MM.1S (cell line): Measurements from ENCODE around the gene MFSD6.

Source experiments
- DNase-seq: peaks from one replicate; pipeline ENCODE4 v3.0.0-alpha.2; 2015
- H2AFZ ChIP-seq: fragments of 300-600 bp; sonication (generic); 2 replicates; pipeline ENCODE4 v1.6.0; 2016; ENCODE audit warnings: antibody characterized with exemption, low read length
- H3F3A ChIP-seq: fragments of 300-600 bp; sonication (generic); 2 replicates; pipeline ENCODE4 v1.6.1; 2016; ENCODE audit warnings: mild to moderate bottlenecking, antibody characterized with exemption, low read length, moderate library complexity, mixed read lengths; ENCODE audit not compliant: insufficient read depth
- H3K27ac ChIP-seq: fragments of 300-600 bp; sonication (generic); 2 replicates; pipeline ENCODE4 v1.5.1; 2016; ENCODE audit warnings: mild to moderate bottlenecking, low read length
- H3K27me3 ChIP-seq: fragments of 300-600 bp; sonication (generic); replicated peaks from 2 replicates; pipeline ENCODE4 v1.6.0; 2016; ENCODE audit warnings: low read length; ENCODE audit not compliant: insufficient read depth
- H3K36me3 ChIP-seq: fragments of 300-600 bp; sonication (generic); replicated peaks from 2 replicates; pipeline ENCODE4 v1.6.1; 2016; ENCODE audit warnings: mild to moderate bottlenecking, low read length, mixed read lengths; ENCODE audit not compliant: insufficient read depth
- H3K4me1 ChIP-seq: fragments of 300-600 bp; sonication (generic); 2 replicates; pipeline ENCODE4 v1.6.1; 2016; ENCODE audit warnings: low read length, mixed read lengths
- H3K4me2 ChIP-seq: fragments of 300-600 bp; sonication (generic); 2 replicates; pipeline ENCODE4 v1.6.0; 2016; ENCODE audit warnings: low read depth, low read length
- H3K4me3 ChIP-seq: fragments of 300-600 bp; sonication (generic); 2 replicates; pipeline ENCODE4 v1.5.1; 2016; ENCODE audit warnings: low read length, mixed read lengths
- H3K79me2 ChIP-seq: fragments of 300-600 bp; sonication (generic); 2 replicates; pipeline ENCODE4 v1.6.1; 2016; ENCODE audit warnings: mixed run types, low read length, mixed read lengths
- H3K9ac ChIP-seq: fragments of 300-600 bp; sonication (generic); 2 replicates; pipeline ENCODE4 v1.6.1; 2016; ENCODE audit warnings: low read length, mixed read lengths
- H3K9me2 ChIP-seq: fragments of 300-600 bp; sonication (generic); replicated peaks from 2 replicates; pipeline ENCODE4 v1.6.1; 2016; ENCODE audit warnings: mild to moderate bottlenecking, low read length, mixed read lengths; ENCODE audit not compliant: insufficient read depth
- H3K9me3 ChIP-seq: fragments of 300-600 bp; sonication (generic); replicated peaks from 2 replicates; pipeline ENCODE4 v1.6.1; 2016; ENCODE audit warnings: mild to moderate bottlenecking, low read length, mixed read lengths; ENCODE audit not compliant: insufficient read depth
- H4K20me1 ChIP-seq: fragments of 300-600 bp; sonication (generic); 2 replicates; pipeline ENCODE4 v1.6.1; 2016; ENCODE audit warnings: mild to moderate bottlenecking, low read length, moderate library complexity, mixed read lengths; ENCODE audit not compliant: insufficient read depth
- CTCF ChIP-seq: fragments of 300-600 bp; sonication (generic); IDR thresholded peaks from 2 replicates; pipeline ENCODE4 v1.5.1; 2016; ENCODE audit warnings: antibody characterized with exemption, low read length, mixed read lengths
- EZH2 ChIP-seq: fragments of 300-600 bp; sonication (generic); optimal IDR thresholded peaks from 2 replicates; pipeline ENCODE3; 2017; ENCODE audit warnings: low read depth, mild to moderate bottlenecking, antibody characterized with exemption, low read length, mixed read lengths
- EZH2phosphoT487 ChIP-seq: fragments of 300-600 bp; sonication (generic); IDR thresholded peaks from 2 replicates; pipeline ENCODE4 v1.6.1; 2018; ENCODE audit warnings: antibody characterized with exemption, low read length

MFSD6 gene

GRCh38 chr2:190435031-190435670, 27.0 kb downstream of the MFSD6 start:
- H3K27ac ChIP-seq, result no peak overlapping the region
- TF ChIP-seq EZH2 (no peak), EZH2phosphoT487 (no peak)
- no peak overlapping the region for H2AFZ ChIP-seq
- H3K79me2 ChIP-seq, result 0 out of 2 replicates have a peak, but pooled peaks cover 2% of the 10 kb centered on the region
- DNase-seq, result no peak
- no peaks in the 10 kb centered on the region for H3F3A ChIP-seq
- H3K9me3 ChIP-seq, result no peaks in the 10 kb centered on the region
- no peaks in the 10 kb centered on the region for H3K9me2 ChIP-seq
- H3K4me1 ChIP-seq, result 0 out of 2 replicates have a peak, but pooled peaks cover 5% of the 10 kb centered on the region
- H4K20me1 ChIP-seq, result no peaks in the 10 kb centered on the region
- H3K27me3 ChIP-seq, result no peaks in the 10 kb centered on the region
- H3K36me3 ChIP-seq, result no peaks in the 10 kb centered on the region
- H3K4me2 ChIP-seq, result no peak overlapping the region
- H3K9ac ChIP-seq, result no peak overlapping the region
- H3K4me3 ChIP-seq, result no peak overlapping the region

GRCh38 chr2:190436557-190436956, 28.4 kb downstream of the MFSD6 start:
- TF ChIP-seq EZH2phosphoT487 (no peak), EZH2 (no peak), CTCF (no peak)
- Histone ChIP-seq H3K9me3 (no peaks in the 10 kb centered on the region), H2AFZ (no peak overlapping the region), H3K4me3 (no peak overlapping the region), H3K36me3 (no peaks in the 10 kb centered on the region), H3K79me2 (0 out of 2 replicates have a peak, but pooled peaks cover 7% of the 10 kb centered on the region), H3K4me2 (no peak overlapping the region), H3F3A (no peaks in the 10 kb centered on the region), H3K27ac (no peak overlapping the region), H3K9ac (no peak overlapping the region), H4K20me1 (no peaks in the 10 kb centered on the region), H3K27me3 (no peaks in the 10 kb centered on the region), H3K9me2 (no peaks in the 10 kb centered on the region), H3K4me1 (0 out of 2 replicates have a peak, but pooled peaks cover 5% of the 10 kb centered on the region)
- no peak for DNase-seq

- Histone ChIP-seq H3K36me3 (no peaks in the 10 kb centered on the region), H3K4me1 (0 out of 2 replicates have a peak, but pooled peaks cover 5% of the 10 kb centered on the region), H4K20me1 (no peaks in the 10 kb centered on the region), H3K4me3 (no peak overlapping the region), H3K79me2 (peaks cover 11% of the 10 kb centered on the region; the same call in 1 of the 2 replicates), H3K9me2 (no peaks in the 10 kb centered on the region), H3K4me2 (no peak overlapping the region), H2AFZ (no peak overlapping the region), H3K9me3 (no peaks in the 10 kb centered on the region), H3K27me3 (no peaks in the 10 kb centered on the region), H3F3A (no peaks in the 10 kb centered on the region), H3K27ac (no peak overlapping the region), H3K9ac (no peak overlapping the region)
- DNase-seq, result no peak
- TF ChIP-seq EZH2, result no peak
- TF ChIP-seq EZH2phosphoT487, result no peak
- no peak for TF ChIP-seq CTCF
Observed at GRCh38 chr2:190440113-190440512, 32.0 kb downstream of the MFSD6 start.

- DNase-seq, result no peak
- 0 out of 2 replicates have a peak, but pooled peaks cover 5% of the 10 kb centered on the region for H3K4me1 ChIP-seq
- no peaks in the 10 kb centered on the region for H3K36me3 ChIP-seq
- H3K4me2 ChIP-seq, result no peak overlapping the region
- H3K9me2 ChIP-seq, result no peaks in the 10 kb centered on the region
- H3K79me2 ChIP-seq, result peaks cover 18% of the 10 kb centered on the region; the same call in 1 of the 2 replicates
- H3K9me3 ChIP-seq, result no peaks in the 10 kb centered on the region
- H2AFZ ChIP-seq, result no peak overlapping the region
- no peak overlapping the region for H3K9ac ChIP-seq
- no peaks in the 10 kb centered on the region for H3K27me3 ChIP-seq
- no peak for TF ChIP-seq CTCF
- TF ChIP-seq EZH2phosphoT487, result no peak
- no peak for TF ChIP-seq EZH2
- no peak overlapping the region for H3K4me3 ChIP-seq
- H3F3A ChIP-seq, result no peaks in the 10 kb centered on the region
- H4K20me1 ChIP-seq, result no peaks in the 10 kb centered on the region
- H3K27ac ChIP-seq, result no peak overlapping the region
Observed at GRCh38 chr2:190441564-190441963, 33.4 kb downstream of the MFSD6 start.
